ENCODE measurements around the gene NBPF4.
"Not testable (repeated sequence)": the region's sequence is repeated elsewhere in the genome, so short reads cannot be mapped to it uniquely, and the experiment has no call there.

Gene NBPF4

DNA sequence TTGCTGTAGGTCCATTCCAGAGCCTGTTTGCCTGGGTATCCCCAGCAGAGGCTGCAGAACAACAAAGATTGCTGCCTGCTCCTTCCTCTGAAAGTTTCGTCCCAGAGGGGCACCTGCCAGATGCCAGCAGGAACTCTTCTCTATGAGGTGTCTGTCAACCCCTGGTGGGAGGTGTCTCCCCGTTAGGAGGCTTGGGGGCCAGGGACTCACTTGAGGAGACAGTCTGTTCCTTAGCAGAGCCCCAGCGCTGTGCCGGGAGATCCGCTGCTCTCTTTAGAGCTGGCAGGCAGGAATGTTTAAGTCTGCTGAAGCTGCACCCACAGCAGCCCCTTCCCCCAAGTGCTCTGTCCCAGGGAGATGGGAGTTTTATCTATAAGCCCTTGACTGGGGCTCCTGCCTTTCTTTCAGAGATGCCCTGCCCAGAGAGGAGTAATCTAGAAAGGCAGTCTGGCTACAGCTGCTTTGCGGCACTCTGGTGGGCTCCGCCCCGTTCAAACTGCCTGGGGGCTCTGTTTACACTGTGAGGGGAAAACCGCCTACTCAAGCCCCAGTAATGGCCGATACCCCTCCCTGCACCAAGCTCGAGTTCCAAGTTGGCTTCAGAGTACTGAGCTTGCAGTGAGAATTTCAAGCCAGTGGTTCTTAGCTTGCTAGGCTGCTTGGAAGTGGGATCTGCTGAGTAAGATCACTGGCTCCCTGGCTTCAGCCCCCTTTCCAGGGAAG lies 35.0 kb downstream of the NBPF4 start:
- Histone ChIP-seq H3K36me3 (ENCODE audit: control insufficient read depth, insufficient read depth, low read length) (no peaks in the 10 kb centered on the region), H3K4me1 (ENCODE audit: control insufficient read depth, insufficient read depth, low read length) (peaks cover 13% of the 10 kb centered on the region), H3K27me3 (ENCODE audit: control insufficient read depth, insufficient read depth, low read length) (no peaks in the 10 kb centered on the region), H3K4me3 (ENCODE audit: low read depth, low read length) (peak overlapping the region; percentile 33; the same call in 1 of the 2 replicates), H3K9me3 (ENCODE audit: control insufficient read depth, insufficient read depth, low read depth, low read length) (no peaks in the 10 kb centered on the region), H3K9ac (ENCODE audit: low read length) (peak overlapping the region; percentile 18), H3K27ac (ENCODE audit: low read depth, low read length) (no peak overlapping the region)

DNA sequence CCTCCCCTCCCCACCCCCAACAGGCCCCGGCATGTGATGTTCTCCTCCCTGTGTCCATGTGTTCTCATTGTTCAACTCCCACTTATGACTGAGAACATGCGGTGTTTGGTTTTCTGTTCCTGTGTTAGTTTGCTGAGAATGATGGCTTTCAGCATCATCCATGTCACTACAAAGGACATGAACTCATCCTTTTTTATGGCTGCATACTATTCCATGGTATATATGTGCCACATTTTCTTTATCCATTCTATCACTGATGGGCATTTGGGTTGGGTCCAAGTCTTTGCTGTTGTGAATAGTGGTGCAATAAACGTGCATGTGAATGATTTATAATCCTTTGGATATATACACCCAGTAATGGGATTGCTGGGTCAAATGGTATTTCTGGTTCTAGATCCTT lies 40.3 kb downstream of the NBPF4 start:
- not testable (repeated sequence) for H3K4me1 ChIP-seq (ENCODE audit: control insufficient read depth, insufficient read depth, low read length); H3K36me3 ChIP-seq (ENCODE audit: control insufficient read depth, insufficient read depth, low read length); H3K4me3 ChIP-seq (ENCODE audit: low read depth, low read length); H3K27me3 ChIP-seq (ENCODE audit: control insufficient read depth, insufficient read depth, low read length); H3K9ac ChIP-seq (ENCODE audit: low read length); H3K9me3 ChIP-seq (ENCODE audit: control insufficient read depth, insufficient read depth, low read depth, low read length); H3K27ac ChIP-seq (ENCODE audit: low read depth, low read length)

DNA sequence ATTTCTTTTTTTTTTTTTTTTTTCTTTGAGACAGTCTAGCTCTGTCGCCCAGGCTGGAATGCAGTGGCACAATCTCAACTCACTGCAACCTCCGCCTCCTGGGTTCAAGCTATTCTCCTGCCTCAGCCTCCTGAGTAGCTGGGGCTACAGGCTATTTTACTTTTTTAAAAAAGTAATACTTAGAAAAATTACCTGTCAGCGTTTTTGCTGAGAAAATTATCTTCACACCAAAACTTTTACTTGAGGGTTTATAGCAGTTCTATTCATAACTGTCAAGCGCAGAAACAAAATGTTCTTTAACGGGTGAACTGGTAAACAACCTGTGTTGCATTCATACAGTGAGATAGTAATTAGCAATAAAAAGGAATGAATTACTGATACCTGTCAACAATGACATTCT lies 42.2 kb downstream of the NBPF4 start:
- H3K4me1 ChIP-seq (ENCODE audit: control insufficient read depth, insufficient read depth, low read length), result peaks cover 9% of the 10 kb centered on the region; the same call in 1 of the 2 replicates
- H3K4me3 ChIP-seq (ENCODE audit: low read depth, low read length), result no peak overlapping the region

GRCh38 chr1:108200687-108201051 lies 43.2 kb downstream of the NBPF4 start:
- Histone ChIP-seq H3K9me3 (ENCODE audit: control insufficient read depth, insufficient read depth, low read depth, low read length) (no peaks in the 10 kb centered on the region), H3K36me3 (ENCODE audit: control insufficient read depth, insufficient read depth, low read length) (peaks cover 19% of the 10 kb centered on the region), H3K4me3 (ENCODE audit: low read depth, low read length) (peak overlapping the region; percentile 98), H3K4me1 (ENCODE audit: control insufficient read depth, insufficient read depth, low read length) (peaks cover 9% of the 10 kb centered on the region; the same call in 1 of the 2 replicates), H3K9ac (ENCODE audit: low read length) (peak overlapping the region; percentile 98), H3K27me3 (ENCODE audit: control insufficient read depth, insufficient read depth, low read length) (peaks cover 9% of the 10 kb centered on the region), H3K27ac (ENCODE audit: low read depth, low read length) (no peak overlapping the region)

More for the DNA sequence above, 42.2 kb downstream of the NBPF4 start:
- Histone ChIP-seq H3K36me3 (ENCODE audit: control insufficient read depth, insufficient read depth, low read length) (peaks cover 11% of the 10 kb centered on the region; the same call in 1 of the 2 replicates), H3K9ac (ENCODE audit: low read length) (no peak overlapping the region), H3K9me3 (ENCODE audit: control insufficient read depth, insufficient read depth, low read depth, low read length) (no peaks in the 10 kb centered on the region), H3K27me3 (ENCODE audit: control insufficient read depth, insufficient read depth, low read length) (peaks cover 9% of the 10 kb centered on the region), H3K27ac (ENCODE audit: low read depth, low read length) (no peak overlapping the region)

- Histone ChIP-seq H3K9me3 (ENCODE audit: control insufficient read depth, insufficient read depth, low read depth, low read length) (no peaks in the 10 kb centered on the region), H3K27me3 (ENCODE audit: control insufficient read depth, insufficient read depth, low read length) (peaks cover 9% of the 10 kb centered on the region), H3K9ac (ENCODE audit: low read length) (peak within 1 kb of the TSS; percentile 98), H3K4me3 (ENCODE audit: low read depth, low read length) (peak within 1 kb of the TSS; percentile 98), H3K4me1 (ENCODE audit: control insufficient read depth, insufficient read depth, low read length) (peaks cover 9% of the 10 kb centered on the region; the same call in 1 of the 2 replicates), H3K36me3 (ENCODE audit: control insufficient read depth, insufficient read depth, low read length) (peaks cover 25% of the 10 kb centered on the region), H3K27ac (ENCODE audit: low read depth, low read length) (peak within 1 kb of the TSS; percentile 66; the same call in 1 of the 2 replicates)
Measured at GRCh38 chr1:108199781-108200686, 43.8 kb downstream of the NBPF4 start, which contains the start of gene SLC25A24. SLC25A24 (minus strand) TSS chr1:108200343; CDS start chr1:108200138, 205 bp downstream.

DNA sequence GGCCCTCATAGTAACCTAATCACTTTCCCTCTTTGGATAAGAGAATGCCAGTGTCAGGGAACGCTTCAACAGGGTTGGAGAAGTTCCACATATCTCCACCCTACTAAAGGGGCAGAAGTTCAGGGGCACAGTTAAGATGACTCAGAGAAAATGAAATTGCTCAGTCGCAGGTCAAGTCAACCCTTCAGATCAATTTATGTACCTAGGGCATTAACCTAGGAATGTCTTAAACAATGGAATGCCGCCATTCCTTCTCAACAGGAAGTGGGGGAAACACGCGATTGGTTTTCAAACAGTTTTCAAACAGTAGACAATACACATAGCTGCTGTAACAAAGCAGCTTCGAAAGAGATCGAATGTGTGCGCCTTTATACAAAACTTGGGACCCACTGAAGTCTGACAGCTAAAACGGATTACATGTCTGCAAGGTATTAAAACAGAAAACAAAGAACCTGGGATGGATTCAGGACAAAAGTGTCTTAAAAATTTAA lies 44.6 kb downstream of the NBPF4 start:
- Histone ChIP-seq H3K4me3 (ENCODE audit: low read depth, low read length) (peak overlapping the region; percentile 98), H3K36me3 (ENCODE audit: control insufficient read depth, insufficient read depth, low read length) (peaks cover 33% of the 10 kb centered on the region), H3K4me1 (ENCODE audit: control insufficient read depth, insufficient read depth, low read length) (peaks cover 9% of the 10 kb centered on the region; the same call in 1 of the 2 replicates), H3K27ac (ENCODE audit: low read depth, low read length) (peak overlapping the region; percentile 66; the same call in 1 of the 2 replicates), H3K9me3 (ENCODE audit: control insufficient read depth, insufficient read depth, low read depth, low read length) (no peaks in the 10 kb centered on the region), H3K27me3 (ENCODE audit: control insufficient read depth, insufficient read depth, low read length) (peaks cover 9% of the 10 kb centered on the region), H3K9ac (ENCODE audit: low read length) (peak overlapping the region; percentile 98)

GRCh38 chr1:108194051-108194450 lies 49.8 kb downstream of the NBPF4 start:
- H3K36me3 ChIP-seq (ENCODE audit: control insufficient read depth, insufficient read depth, low read length), result peaks cover 50% of the 10 kb centered on the region
- H3K9ac ChIP-seq (ENCODE audit: low read length), result no peak overlapping the region
- H3K9me3 ChIP-seq (ENCODE audit: control insufficient read depth, insufficient read depth, low read depth, low read length), result peaks cover 13% of the 10 kb centered on the region; the same call in 1 of the 2 replicates
- peaks cover 7% of the 10 kb centered on the region; the same call in 1 of the 2 replicates for H3K4me1 ChIP-seq (ENCODE audit: control insufficient read depth, insufficient read depth, low read length)
- no peak overlapping the region for H3K27ac ChIP-seq (ENCODE audit: low read depth, low read length)
- no peaks in the 10 kb centered on the region for H3K27me3 ChIP-seq (ENCODE audit: control insufficient read depth, insufficient read depth, low read length)
- H3K4me3 ChIP-seq (ENCODE audit: low read depth, low read length), result no peak overlapping the region

- Histone ChIP-seq H3K4me3 (ENCODE audit: low read depth, low read length) (no peak overlapping the region), H3K27ac (ENCODE audit: low read depth, low read length) (no peak overlapping the region), H3K9ac (ENCODE audit: low read length) (no peak overlapping the region), H3K27me3 (ENCODE audit: control insufficient read depth, insufficient read depth, low read length) (no peaks in the 10 kb centered on the region), H3K9me3 (ENCODE audit: control insufficient read depth, insufficient read depth, low read depth, low read length) (peaks cover 17% of the 10 kb centered on the region; the same call in 1 of the 2 replicates), H3K36me3 (ENCODE audit: control insufficient read depth, insufficient read depth, low read length) (peaks cover 54% of the 10 kb centered on the region), H3K4me1 (ENCODE audit: control insufficient read depth, insufficient read depth, low read length) (no peaks in the 10 kb centered on the region; the same call in 1 of the 2 replicates)
Measured at GRCh38 chr1:108193333-108193732, 50.5 kb downstream of the NBPF4 start.

DNA sequence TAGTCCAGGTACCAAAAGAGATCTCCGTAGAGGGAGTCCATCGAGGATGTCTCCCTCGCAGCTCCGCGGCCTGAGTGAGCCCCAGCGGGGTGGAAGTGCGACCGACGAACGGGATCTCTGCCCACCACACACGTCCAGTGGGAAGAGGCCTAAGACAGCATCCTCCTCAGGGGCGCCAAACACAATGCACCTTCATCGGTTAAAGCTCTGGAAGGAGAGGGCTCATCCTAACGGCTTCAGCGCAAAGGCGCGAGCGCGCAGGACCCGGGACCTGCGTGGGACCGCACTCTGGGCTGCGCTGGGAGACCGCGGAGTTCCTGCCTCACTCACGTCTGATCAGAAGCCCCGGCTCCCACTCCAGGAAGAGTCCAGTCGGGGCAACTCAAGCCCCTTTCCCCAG lies 51.3 kb downstream of the NBPF4 start:
- H3K36me3 ChIP-seq (ENCODE audit: control insufficient read depth, insufficient read depth, low read length), result peaks cover 47% of the 10 kb centered on the region
- no peak overlapping the region for H3K27ac ChIP-seq (ENCODE audit: low read depth, low read length)

DNA sequence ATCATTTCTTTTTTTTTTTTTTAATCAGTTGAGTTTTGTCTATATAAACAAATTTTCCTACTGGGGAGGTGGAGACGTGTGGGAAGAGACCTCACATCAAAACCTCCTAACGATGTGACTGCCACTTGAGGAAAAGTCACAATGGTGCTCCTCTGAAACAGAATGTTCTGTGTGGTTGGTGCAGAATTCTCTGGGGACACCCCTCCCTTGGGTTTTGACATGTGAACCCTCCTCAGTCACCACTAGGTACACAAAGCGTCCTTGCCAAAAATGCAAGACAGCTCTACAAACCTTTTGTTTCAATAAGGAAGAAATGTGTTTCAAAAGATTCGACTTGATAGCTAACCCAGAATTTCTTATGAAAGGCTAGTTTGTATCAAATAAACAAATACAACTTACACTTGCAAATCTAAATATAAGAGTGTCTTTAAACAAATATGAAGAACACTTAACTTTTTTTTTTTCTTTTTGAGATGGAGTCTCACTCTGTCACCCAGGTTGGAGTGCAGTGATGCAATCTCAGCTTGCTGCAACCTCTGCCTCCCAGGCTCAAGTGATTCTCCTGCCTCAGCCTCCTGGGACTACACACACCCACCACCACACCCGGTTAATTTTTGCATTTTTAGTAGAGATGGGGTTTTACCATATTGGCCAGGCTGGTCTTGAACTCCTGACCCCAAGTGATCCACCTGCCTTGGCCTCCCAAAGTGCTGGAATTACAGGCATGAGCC lies 53.0 kb downstream of the NBPF4 start:
- H3K4me3 ChIP-seq (ENCODE audit: low read depth, low read length), result no peak overlapping the region
- no peak overlapping the region for H3K9ac ChIP-seq (ENCODE audit: low read length)
- H3K9me3 ChIP-seq (ENCODE audit: control insufficient read depth, insufficient read depth, low read depth, low read length), result peaks cover 21% of the 10 kb centered on the region
- H3K36me3 ChIP-seq (ENCODE audit: control insufficient read depth, insufficient read depth, low read length), result peaks cover 38% of the 10 kb centered on the region
- no peaks in the 10 kb centered on the region for H3K27me3 ChIP-seq (ENCODE audit: control insufficient read depth, insufficient read depth, low read length)
- H3K27ac ChIP-seq (ENCODE audit: low read depth, low read length), result no peak overlapping the region
- H3K4me1 ChIP-seq (ENCODE audit: control insufficient read depth, insufficient read depth, low read length), result no peaks in the 10 kb centered on the region

More for the DNA sequence above, 51.3 kb downstream of the NBPF4 start:
- no peak overlapping the region for H3K9ac ChIP-seq (ENCODE audit: low read length)
- no peaks in the 10 kb centered on the region for H3K4me1 ChIP-seq (ENCODE audit: control insufficient read depth, insufficient read depth, low read length)
- no peak overlapping the region for H3K4me3 ChIP-seq (ENCODE audit: low read depth, low read length)
- H3K9me3 ChIP-seq (ENCODE audit: control insufficient read depth, insufficient read depth, low read depth, low read length), result peaks cover 21% of the 10 kb centered on the region
- H3K27me3 ChIP-seq (ENCODE audit: control insufficient read depth, insufficient read depth, low read length), result no peaks in the 10 kb centered on the region
